Esophagus muscularis mucosa (tissue), 4 donors: ENCODE data around the gene NBPF3.

Experiments used
- EP300 ChIP-seq: sonication (generic); formaldehyde crosslinking; IDR thresholded peaks from one replicate; pipeline ENCODE4 v1.6.1; 2017; ENCODE audit warnings: antibody characterized with exemption
- POLR2A ChIP-seq: fragments of 450-650 bp; IDR thresholded peaks from one replicate; pipeline ENCODE4 v1.6.1; 2017; ENCODE audit warnings: antibody characterized with exemption, moderate library complexity, mild to moderate bottlenecking, low read depth
- POLR2AphosphoS5 ChIP-seq, 2 donors: sonication (generic); formaldehyde crosslinking; IDR thresholded peaks; one replicate each; pipeline ENCODE4 v1.6.1; 2017; ENCODE audit warnings: antibody characterized with exemption in 2 of 2
- TF ChIP-seq, protein P1 (sequence below), 3 experiments: fragments of 200-600 bp in 2 of 3; fragments of 450-650 bp in 1 of 3; sonication (generic) in 2 of 3; IDR thresholded peaks; one replicate each; pipeline ENCODE4 v1.5.1; 2017 to 2019; ENCODE audit warnings: antibody characterized with exemption in 3 of 3, mild to moderate bottlenecking in 2 of 3, moderate library complexity in 1 of 3

GRCh38 chr1:21508580-21509350, 68.8 kb downstream of the NBPF3 start:
- TF ChIP-seq, protein P1, sequence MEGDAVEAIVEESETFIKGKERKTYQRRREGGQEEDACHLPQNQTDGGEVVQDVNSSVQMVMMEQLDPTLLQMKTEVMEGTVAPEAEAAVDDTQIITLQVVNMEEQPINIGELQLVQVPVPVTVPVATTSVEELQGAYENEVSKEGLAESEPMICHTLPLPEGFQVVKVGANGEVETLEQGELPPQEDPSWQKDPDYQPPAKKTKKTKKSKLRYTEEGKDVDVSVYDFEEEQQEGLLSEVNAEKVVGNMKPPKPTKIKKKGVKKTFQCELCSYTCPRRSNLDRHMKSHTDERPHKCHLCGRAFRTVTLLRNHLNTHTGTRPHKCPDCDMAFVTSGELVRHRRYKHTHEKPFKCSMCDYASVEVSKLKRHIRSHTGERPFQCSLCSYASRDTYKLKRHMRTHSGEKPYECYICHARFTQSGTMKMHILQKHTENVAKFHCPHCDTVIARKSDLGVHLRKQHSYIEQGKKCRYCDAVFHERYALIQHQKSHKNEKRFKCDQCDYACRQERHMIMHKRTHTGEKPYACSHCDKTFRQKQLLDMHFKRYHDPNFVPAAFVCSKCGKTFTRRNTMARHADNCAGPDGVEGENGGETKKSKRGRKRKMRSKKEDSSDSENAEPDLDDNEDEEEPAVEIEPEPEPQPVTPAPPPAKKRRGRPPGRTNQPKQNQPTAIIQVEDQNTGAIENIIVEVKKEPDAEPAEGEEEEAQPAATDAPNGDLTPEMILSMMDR (IDR thresholded peaks at IDR 0.05), result peak; percentile 50 to 68 (median 52)
- no peak for TF ChIP-seq POLR2A
- TF ChIP-seq POLR2AphosphoS5 (IDR thresholded peaks at IDR 0.05), result no peak
- TF ChIP-seq EP300, result no peak
